GM04504 (cell line): ENCODE measurements around the gene JDP2.

ENCODE experiments used
- DNase-seq: peaks from one replicate; pipeline ENCODE4 v3.0.0-alpha.2; 2012; ENCODE audit warnings: low read depth

Gene JDP2

GRCh38 chr14:75409316-75410205 is 18.3 kb upstream of the JDP2 start:
- DNase-seq = no peak

GRCh38 chr14:75411214-75411540 is 16.6 kb upstream of the JDP2 start:
- no peak for DNase-seq

GRCh38 chr14:75413013-75413412 is 14.8 kb upstream of the JDP2 start:
- DNase-seq = no peak

- DNase-seq = peak; percentile 62
These were observed 10.1 kb upstream of the JDP2 start for GRCh38 chr14:75417674-75418073.

GRCh38 chr14:75418850-75419768 is 8.7 kb upstream of the JDP2 start:
- no peak for DNase-seq

- DNase-seq = peak; percentile 62
These were observed 5.7 kb upstream of the JDP2 start for GRCh38 chr14:75422169-75422568.

- DNase-seq = no peak
These were observed 3.3 kb upstream of the JDP2 start for GRCh38 chr14:75424496-75424895.

GRCh38 chr14:75425446-75425845 is 2.4 kb upstream of the JDP2 start:
- DNase-seq = no peak

GRCh38 chr14:75426332-75427125 is 1.3 kb upstream of the JDP2 start:
- DNase-seq = no peak

- DNase-seq = no peak
These were observed 718 bp upstream of the JDP2 start for GRCh38 chr14:75427126-75427481.

GRCh38 chr14:75428230-75429104 is 645 bp downstream of the JDP2 start:
- no peak for DNase-seq

- no peak for DNase-seq
These were observed 1.7 kb downstream of the JDP2 start for GRCh38 chr14:75429562-75429961.

- no peak for DNase-seq
These were observed 2.3 kb downstream of the JDP2 start for GRCh38 chr14:75430116-75430515.

GRCh38 chr14:75430526-75430925 is 2.7 kb downstream of the JDP2 start:
- no peak for DNase-seq

GRCh38 chr14:75430976-75431375 is 3.2 kb downstream of the JDP2 start:
- DNase-seq = no peak

- DNase-seq = no peak
These were observed 4.0 kb downstream of the JDP2 start for GRCh38 chr14:75431827-75432226.

- DNase-seq = no peak
These were observed 4.6 kb downstream of the JDP2 start for GRCh38 chr14:75432411-75432810.

GRCh38 chr14:75433631-75434071 is 5.8 kb downstream of the JDP2 start:
- no peak for DNase-seq

GRCh38 chr14:75434138-75434889 is 6.5 kb downstream of the JDP2 start:
- no peak for DNase-seq

- DNase-seq = no peak
These were observed 7.0 kb downstream of the JDP2 start for GRCh38 chr14:75434890-75435248.

- DNase-seq = no peak
These were observed 7.7 kb downstream of the JDP2 start for GRCh38 chr14:75435473-75435872.
